ENCODE results near the gene TNFAIP2. TPM values are rescaled to one million over a fixed set of nuclear protein-coding genes. Genes with fewer than 3 reads are reported as not detected.

The TNFAIP2 gene
- polyA plus RNA-seq, 4 donors = 27.8 to 40.0 (median 35.4) TPM

DNA sequence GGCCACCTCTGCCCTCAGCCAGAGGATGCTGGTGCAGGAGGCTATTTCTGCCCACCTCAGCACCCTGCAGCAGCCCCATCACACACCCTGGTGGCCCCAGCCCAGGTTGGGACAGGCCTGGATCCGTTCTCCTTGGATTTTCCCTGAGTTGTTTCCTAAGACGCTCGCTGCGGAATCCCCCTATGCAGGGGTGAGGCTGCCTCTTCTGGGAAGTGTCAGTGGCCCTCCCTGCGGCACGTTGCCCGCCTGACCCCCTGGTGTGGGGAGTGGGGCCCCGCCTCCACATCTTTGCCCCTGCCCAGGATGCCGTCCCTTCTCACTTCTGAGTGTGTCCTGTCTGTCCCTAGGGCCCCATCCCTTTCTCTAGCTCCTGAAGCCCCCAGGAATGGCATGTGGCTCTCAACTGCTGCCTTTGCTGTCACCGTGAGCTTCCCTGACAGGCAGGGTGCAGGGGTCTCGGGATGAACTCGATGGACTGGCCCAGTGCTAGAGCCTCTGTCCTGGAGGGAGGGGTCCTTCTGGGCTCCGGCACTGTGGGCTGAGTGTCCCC is 29.3 kb upstream of the TNFAIP2 start:
- DNase-seq (ENCODE audit: low read depth in 4 of 4, low spot score in 3 of 4) = no peak

DNA sequence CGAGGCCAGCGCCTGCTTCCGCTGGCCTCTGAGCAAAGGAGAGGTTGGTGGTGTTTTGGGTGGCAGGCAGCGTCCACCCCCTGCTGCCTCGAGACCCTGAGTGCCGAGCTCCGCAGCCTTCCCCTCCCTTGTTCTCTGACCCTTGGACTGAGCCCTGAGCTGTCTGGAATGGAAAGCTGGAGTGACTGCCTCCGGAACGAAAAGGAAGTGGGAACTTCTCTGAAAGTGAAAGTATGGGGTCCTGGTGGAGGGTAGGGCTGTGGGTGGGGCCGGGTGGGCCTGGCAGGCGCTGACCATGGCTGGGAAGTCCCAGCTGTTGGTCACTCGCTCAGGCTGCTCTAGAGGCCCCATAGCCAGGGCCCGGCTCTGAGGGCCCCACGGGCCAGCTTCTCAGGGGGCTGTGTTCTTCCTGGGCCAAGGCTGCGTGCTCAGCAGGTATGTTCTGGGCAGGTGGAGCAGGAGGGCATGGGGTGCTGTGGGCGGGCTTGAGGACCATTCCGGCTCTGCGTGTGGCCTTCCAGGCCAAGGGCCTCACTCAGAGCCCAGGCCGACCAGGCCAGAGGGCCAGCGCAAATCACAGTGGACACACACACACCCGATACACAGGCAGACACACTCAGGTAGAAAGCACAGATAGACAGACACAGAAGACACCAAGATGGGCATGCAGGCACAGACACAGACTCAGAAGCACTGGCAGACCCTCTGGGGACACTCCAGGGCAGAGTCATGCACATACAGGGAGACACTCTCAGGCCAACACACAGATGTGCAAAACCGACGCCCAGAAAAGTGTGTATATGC is 28.7 kb upstream of the TNFAIP2 start, which contains the start of gene EXOC3L4:
EXOC3L4 (plus strand) TSS at position 320 of the 804 bp plus-strand sequence. CDS start 5,495 bp downstream, outside the sequence.
- no peak for DNase-seq (ENCODE audit: low read depth in 4 of 4, low spot score in 3 of 4)

DNA sequence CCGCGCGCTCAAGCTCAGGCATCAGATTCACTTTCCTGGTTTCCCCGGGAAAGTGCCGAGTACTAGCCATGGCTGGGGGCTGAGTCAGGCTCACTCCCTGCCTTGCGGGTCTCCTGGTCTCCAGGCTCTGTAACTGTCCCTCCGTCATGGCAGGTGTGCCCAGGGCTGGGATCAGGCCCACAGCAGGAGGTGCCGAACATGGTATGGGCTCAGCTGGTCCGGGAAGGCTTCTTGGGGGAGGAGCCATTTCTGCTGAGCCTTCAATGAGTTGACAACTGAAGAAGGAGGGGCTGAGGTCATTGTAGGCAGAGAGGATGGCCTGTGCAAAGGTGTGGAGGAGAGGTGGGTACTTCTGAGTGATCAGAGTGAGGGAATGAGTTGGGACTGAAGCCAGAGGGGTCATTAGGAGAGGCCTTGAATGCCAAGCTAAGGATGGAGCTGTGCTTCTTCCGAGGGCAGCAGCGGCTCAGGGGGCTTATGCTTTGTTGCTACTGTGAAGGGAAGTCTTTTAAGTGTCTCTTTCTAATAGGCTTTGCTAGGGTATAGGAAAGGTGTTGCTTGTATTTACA is 28.0 kb upstream of the TNFAIP2 start:
- no peak for DNase-seq (ENCODE audit: low read depth in 4 of 4, low spot score in 3 of 4)

DNA sequence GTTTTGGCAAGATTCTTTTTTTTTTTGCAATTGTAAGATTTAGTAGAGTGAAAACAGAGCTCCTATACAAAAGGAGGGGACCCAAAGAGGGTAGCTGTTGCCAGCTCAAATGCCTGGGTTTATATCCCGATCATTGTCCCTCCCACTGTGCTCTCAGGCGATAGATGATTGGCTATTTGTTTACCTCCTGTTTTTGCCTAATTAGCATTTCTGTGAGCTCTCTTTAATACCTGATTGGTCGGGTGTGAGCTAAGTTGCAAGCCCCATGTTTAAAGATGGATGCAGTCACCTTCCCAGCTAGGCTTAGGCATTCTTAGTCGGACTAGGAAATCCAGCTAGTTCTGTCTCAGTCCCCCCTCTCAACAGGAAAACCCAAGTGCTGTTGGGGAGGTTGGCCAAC is 26.9 kb upstream of the TNFAIP2 start:
- DNase-seq (ENCODE audit: low read depth in 4 of 4, low spot score in 3 of 4) = no peak

DNA sequence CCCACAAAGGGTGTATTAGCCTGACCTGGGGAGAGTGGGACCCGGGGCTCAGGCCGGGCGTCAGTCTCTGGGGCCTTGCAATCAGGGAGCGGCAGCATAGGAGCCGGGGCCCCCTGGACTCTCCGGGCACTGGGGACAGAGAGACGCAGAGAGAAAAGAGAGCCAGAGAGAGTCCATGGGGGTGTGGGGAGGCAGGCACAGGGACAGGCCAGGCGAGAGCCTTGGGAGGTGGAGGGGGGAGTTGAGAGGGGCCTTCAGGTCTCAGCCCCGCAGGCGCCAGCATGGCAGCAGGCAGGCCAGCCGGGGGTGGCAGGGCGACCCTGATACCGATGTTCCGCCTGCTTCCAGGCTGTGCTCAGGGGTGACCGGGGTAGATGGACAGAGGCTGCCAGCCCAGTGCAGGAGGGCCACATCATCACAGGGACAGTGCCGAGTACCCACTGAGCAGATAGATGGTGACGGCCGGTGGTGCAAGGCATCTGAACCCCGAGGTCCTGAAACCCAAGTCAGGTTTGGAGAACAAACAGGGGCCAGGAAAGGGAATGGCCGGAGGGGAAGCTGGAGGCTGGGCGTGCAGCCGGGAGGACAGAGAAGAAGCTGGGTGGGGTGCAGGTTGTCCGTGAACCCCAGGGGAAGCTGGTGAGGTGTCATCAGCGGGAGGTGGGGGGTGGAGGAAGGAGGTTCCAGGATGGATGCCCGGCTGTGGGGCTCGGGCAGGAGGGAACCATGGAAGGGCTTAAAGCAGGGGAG is 25.8 kb upstream of the TNFAIP2 start:
- DNase-seq (ENCODE audit: low read depth in 4 of 4, low spot score in 3 of 4) = no peak

DNA sequence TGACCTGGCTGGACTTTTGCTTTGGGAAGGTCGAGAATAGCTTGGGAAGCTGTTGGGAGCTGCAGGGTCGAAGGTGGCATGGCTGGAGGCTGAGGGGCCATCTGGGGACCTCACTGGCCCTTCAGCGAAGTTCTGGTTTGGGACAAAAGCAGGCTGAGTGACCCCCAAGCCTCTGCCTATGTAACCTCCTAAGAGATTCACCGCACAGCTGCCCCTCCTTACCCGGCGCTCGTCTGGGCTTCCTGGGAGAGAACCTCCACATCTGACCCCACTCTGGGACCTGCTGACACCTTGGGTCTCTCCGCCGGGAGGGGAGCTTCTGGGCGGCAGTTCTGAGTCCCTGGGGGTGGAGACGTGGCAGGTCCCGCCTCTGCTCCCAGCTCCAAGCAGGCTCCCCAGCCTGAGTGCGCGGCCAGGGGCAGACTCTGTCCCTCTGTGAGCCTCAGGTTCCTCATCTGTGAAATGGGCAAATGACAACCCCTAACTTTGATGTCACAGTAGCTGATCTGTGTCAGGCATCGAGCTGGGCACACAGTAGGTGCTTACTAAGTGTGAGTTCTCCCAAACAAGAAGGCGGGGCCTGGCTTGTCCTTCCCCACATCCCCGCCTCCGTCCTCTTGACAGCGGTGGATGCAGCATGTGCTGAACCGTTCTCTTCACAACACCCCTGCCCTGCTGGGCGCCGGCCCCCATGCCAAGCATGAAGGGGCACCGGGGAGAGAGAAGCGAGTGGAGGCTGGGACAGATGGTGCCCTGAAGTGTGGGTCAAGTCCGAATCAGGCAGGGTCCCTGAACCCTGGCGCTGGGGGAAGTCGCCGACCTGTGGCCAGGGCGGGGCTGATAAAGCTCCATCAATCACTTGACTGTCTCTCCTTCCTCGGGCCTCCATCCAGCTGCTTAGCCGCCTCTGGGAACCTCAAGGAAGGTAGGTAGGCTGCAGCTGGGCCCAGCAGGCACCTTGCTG is 25.0 kb upstream of the TNFAIP2 start:
- DNase-seq (ENCODE audit: low read depth in 4 of 4, low spot score in 3 of 4) = no peak

DNA sequence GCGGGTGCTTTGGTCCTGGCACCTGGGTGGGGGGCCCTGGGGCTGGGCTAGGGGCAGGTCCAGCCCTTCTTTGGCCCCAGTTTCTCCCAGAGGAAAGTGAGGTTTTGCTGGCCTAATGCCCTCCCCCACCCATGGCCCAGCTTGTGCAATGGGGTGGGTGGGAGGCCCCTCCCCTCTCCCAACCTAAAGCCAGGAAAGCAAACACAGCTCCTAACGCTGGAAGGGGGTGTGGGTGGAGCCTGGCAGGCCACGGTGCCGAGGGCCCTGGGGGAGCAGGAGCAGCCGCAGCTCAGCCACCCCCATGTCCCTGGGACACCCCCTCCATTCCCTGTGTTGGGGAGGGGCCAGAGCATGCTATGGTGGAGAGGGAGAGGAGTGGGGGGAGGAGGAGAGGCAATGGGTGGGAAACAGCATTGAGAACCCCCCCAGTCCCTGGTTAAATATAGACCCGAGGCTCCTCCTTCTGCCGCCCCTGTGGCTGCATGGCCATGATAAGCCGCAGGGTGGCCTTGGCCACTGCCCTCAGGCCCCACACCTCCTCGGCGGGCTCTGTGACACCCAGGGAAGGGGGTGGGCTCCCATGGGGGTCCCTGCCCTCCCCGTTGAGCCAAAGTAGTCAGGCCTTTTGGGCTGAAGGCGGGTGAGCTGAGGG is 24.1 kb upstream of the TNFAIP2 start:
- no peak for DNase-seq (ENCODE audit: low read depth in 4 of 4, low spot score in 3 of 4)

DNA sequence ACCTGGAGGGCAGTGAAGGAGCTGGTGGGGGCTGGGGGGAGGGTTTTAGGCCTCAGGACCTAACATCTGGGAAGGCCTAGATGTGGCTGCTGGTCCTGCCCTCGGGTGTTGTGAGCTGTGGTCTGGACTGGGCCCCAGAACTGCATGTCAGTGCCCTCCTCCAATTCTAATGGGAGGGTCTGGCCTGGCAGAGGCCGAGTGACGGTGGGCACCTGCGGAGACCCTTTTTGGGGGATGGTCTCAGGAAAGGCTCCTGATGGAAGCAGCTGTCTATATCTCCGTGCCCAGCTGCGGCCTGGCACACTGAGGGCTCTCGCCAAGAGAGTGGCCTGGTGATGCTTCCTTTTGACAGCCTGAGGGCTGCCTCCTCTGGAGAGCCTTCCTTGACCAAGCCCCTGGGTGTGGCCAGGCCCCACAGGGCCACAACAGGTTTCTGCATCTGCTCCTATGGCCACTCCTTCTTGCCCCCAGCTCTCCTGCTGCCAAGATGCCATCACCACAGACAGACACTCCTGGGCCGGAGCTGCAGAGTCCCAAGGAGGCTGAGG is 23.5 kb upstream of the TNFAIP2 start:
- DNase-seq (ENCODE audit: low read depth in 4 of 4, low spot score in 3 of 4) = no peak

DNA sequence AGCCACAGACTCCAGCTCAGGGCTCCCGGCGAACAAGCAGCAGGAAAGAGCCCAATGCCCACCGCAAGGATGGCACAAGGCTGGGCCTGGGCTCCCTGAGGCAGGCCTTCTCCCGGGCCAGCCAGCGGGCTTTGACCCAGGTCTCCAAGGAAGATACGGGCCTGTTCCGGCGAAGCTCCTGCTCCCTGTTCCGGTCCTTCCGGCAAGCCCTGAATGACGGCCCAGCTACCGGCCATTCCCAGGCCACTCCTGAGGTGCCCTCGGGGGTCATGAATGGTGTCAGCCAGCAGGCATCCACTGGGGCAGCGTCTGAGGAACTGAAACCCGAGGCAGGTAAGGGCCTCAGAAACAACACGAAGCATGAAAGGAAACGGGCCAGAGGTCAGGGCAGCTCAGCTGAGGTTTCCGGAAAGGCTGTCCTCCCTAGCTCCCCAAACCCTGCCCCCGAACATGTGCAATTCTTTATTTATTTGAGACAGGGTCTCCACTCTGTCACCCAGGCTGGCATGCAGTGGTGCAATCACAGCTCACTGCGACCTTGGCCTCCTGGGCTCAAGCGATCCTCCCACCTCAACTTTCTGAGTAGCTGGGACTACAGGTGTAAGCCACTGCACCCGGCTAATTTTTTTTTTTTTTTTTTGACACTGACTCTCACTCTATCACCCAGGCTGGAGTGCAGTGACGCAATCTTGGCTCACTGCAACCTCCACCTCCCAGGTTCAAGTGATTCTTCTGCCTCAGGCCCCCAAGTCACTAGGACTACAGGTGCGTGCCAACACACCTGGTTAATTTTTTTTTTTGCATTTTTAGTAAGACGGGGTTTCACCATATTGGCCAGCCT is 22.8 kb upstream of the TNFAIP2 start:
- no peak for DNase-seq (ENCODE audit: low read depth in 4 of 4, low spot score in 3 of 4)

DNA sequence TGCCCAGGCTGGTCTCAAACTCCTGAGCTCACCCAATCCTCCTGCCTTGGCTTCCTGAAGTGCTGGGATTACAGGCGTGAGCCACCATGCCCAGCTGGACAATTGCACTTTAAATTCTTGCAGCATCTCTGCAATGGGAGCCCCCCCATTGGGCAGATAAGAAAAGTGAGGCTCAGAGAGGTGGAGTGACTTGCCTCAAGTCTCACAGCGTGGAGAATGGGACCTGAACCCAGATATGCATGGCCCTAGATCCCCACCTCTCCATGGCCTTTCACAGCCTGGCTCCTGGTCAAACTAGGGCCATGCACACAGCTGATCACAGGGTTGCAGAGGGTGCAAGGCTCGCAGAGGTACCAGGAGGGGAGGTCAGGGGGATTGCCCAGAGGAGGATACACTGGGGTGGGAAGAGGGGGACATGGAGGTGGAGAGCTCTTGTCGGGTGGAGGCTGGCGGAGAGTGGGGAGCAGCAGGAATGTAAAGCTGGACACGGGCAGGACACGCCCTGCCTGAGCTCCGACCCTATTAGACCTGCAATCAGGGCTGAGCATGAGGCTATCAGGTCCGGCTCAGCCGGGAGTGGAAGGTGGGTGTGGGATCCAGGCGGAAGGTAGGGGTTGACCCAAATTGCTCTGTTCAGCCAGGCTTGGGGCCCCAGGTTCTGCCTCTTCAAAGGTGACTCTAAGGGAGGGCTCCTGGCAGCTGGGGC is 21.9 kb upstream of the TNFAIP2 start:
- DNase-seq (ENCODE audit: low read depth in 4 of 4, low spot score in 3 of 4) = no peak

DNA sequence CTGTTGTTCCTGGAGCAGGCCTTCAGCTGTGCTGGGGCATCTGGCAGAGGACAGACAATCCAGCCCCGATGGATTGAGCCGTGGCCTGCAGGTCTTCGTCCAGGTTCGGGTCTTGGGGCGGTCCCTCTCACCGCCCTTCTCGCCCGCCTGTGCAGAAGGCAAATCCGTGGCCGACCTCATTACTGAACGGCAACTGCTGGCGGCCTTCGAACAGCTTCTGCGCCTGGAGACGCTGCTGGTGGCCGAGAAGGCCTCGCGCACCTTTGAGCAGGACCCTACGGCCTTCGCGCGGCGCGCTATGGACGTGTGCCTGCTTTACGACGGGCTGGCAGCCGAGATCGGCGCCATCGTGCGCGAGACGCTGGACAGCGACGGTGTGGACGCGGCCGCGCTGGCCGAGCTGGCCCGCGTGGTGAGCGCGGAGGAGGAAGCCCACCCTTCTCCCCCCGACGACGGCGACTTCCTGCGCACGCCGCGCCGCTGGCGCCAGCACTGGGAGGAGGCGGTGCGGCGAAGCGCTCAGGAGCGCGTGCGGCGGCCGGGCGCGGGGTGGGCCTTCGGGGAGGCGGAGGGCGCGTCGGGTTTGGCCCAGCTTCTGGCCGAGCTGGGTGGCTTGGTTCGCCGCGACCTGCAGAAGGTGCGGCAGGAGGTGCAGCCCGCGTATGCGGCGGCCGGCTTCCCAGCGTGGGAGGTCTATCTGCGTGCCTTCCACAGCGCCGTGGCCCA is 21.1 kb upstream of the TNFAIP2 start:
- DNase-seq (ENCODE audit: low read depth in 4 of 4, low spot score in 3 of 4) = no peak

DNA sequence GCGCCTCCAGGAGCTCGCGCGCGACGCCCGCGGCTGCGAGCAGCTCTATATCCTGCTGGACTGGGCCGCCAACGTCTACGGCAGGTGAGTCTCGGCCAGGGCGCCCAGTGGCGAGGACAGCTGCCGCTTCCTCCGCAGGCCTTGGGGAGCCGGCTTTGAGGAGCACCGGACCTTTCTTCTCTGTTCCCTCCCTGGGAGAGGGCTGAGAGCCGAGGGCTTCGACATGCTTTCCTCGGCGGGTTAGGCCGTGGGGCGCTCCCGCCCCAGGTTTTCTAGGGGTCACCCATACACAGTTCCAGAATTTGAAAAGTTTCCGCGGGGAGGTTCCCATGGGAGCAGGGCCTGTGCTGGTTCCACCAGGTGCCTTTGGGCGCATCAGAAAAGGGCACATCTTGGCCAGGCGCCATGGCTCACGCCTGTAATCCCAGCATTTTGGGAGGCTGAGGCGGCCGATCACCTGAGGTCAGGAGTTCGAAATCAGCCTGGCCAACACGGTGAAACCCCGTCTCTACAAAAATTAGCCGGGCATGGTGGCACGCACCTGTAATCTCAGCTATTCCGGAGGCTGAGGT is 20.5 kb upstream of the TNFAIP2 start:
- DNase-seq (ENCODE audit: low read depth in 4 of 4, low spot score in 3 of 4) = no peak

DNA sequence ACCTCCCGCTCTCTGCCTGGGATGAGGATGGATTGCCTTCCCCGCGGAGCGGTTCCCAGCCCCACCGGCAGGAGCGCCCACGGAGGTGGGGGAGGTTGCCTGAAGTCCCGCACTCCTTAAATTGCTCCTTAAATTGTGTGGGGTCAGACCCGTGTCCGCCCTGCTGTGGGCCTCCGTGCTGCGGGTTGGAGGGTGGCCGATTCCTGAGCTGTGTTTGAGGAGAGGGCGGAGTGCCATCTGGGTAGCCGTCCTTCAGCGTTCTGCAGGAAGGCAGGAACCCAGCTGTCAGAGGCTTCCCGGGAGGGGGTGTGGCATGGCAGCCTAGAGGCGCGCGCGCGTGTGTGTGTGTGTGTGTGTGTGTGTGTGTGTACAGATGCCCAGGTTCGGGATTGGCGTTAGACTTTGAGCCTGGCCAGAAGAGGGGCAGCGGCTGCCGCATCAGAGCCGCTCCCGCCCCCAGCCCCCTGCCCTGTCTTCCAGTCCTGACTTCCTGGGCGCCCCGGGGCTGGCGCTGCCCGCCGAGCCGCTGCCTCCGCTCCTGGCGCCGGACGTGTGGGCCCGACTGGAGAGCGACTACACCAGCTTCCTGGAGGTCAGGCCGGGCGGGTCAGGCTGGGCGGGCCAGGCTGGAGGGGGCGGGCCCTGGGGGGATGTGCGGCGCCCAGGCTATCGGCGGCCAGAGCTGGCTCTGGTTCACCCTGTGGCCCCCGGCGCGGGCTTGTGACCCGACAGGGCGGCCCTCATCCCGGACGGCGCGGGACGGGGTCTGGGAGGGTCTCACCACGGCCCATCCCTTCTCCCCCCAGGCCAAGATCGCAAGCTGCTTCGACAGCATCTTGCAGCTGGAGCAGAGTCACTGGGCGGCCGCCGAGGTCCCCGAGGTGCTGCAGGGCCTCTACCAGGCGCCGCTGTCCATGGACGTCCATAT is 19.5 kb upstream of the TNFAIP2 start:
- DNase-seq (ENCODE audit: low read depth in 4 of 4, low spot score in 3 of 4) = no peak

DNA sequence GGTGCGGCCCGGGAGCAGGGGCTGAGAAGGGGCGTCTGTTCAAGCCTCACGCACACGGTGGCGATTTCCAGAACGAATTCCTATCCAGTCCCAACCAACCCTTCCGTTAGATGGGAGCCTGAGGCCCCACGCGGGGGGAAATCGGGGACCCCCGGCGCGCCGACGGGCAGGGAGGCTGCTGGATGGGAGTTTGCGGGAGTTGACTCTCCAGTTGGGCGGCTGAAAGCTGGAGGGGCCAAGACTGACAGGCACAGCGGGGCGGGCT is 18.9 kb upstream of the TNFAIP2 start:
- no peak for DNase-seq (ENCODE audit: low read depth in 4 of 4, low spot score in 3 of 4)

DNA sequence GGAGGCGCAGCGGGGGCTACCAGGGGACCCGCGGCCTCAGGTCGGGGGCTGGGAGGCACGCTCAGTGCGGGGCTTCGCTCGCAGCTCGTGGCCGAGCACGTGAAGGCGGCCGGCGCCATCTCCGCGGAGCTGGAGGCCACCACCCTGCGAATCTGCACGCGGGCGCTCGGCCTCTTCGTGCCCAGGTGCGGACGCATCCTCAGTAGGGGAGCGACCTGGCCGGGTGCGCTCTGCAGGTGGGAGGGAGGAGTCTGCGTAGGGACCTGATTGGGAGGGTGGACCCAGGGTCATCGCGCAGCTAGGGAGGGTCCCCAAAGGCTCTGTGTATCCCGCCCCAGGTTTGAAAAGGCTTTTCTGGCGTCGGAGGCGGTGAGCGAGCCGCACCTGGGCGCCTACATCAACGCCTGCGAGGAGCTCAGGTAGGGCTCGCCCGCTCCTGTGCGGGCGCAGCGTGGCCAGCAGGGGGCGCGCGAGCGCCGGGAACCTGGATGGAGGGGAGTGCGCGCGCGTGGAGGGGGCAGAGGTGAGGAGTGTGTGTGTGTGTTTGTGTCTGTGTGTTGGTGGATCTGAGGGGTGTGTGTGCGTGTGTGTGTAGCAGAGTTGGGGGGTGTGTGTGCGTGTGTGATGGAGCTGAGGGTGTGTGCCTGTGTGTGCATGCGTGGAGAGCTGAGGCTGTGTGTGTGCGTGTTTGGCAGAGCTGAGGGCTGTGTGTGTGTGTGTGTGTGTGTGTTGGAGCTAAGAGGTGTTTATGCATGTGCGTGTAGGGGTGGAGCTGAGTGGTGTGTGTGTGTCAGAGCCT is 18.4 kb upstream of the TNFAIP2 start:
- DNase-seq (ENCODE audit: low read depth in 4 of 4, low spot score in 3 of 4) = no peak

Measured in right renal pelvis (tissue), 4 donors.